ENCODE measurements around the gene SF3B5. TPM values are rescaled to one million over a fixed set of nuclear protein-coding genes. Genes with fewer than 3 reads are reported as not detected.
A peak's percentile ranks its signal among the peaks of the same experiment; 100 is the strongest.

The SF3B5 gene
- total and polyA plus RNA-seq, 2 of the 8 experiments (the other 6 are each of a cell fraction or from before 2014, with no cell fraction given): 195 to 588 TPM

- H3K4ac ChIP-seq (replicated peaks; ENCODE audit: insufficient read length, low read depth, low read length): no peak overlapping the region
- ChIA-PET POLR2A (ENCODE audit: partially characterized antibody) (no interaction called here), CTCF (ENCODE audit: partially characterized antibody) (no interaction called here)
- no peak overlapping the region for H2BK20ac ChIP-seq (ENCODE audit: low read length)
- H3K36me3 ChIP-seq (ENCODE audit: control insufficient read depth in 2 of 4, insufficient read depth in 4 of 4, low read length in 3 of 4): no peaks in the 10 kb centered on the region
- peaks cover 0 to 1% of the 10 kb centered on the region in 2 experiments for H4K20me1 ChIP-seq (replicated peaks in 1 of 2; ENCODE audit: control insufficient read depth in 1 of 2, insufficient read depth in 2 of 2, low read length in 2 of 2)
- no peak overlapping the region for H2AK5ac ChIP-seq (ENCODE audit: low read depth, low read length)
- no peaks in the 10 kb centered on the region for H3K27me3 ChIP-seq (replicated peaks in 1 of 4; ENCODE audit: control insufficient read depth in 3 of 4, extremely low read depth in 1 of 4, insufficient read depth in 3 of 4, low read length in 3 of 4)
- H2AFZ ChIP-seq (ENCODE audit: low read length): no peak overlapping the region
- H4K8ac ChIP-seq (ENCODE audit: extremely low read depth, insufficient read depth, low read length): no peak overlapping the region
- no peak overlapping the region for H2BK5ac ChIP-seq (ENCODE audit: low read depth, low read length)
- no peak overlapping the region for H3K14ac ChIP-seq (ENCODE audit: insufficient read length)
- H3K18ac ChIP-seq (ENCODE audit: extremely low read depth, low read length): no peak overlapping the region
- no peaks in the 10 kb centered on the region for H3K9me3 ChIP-seq (ENCODE audit: insufficient read depth in 2 of 2, low read depth in 1 of 2, low read length in 1 of 2)
- H3K4me2 ChIP-seq (ENCODE audit: insufficient read depth in 1 of 2, low read depth in 2 of 2, low read length in 2 of 2): no peak overlapping the region
- TF ChIP-seq SAP30 (IDR thresholded peaks at IDR 0.05; ENCODE audit: insufficient read depth, insufficient replicate concordance, low read length): no peak
- no peak for TF ChIP-seq KDM1A (IDR thresholded peaks at IDR 0.05; ENCODE audit: borderline replicate concordance, low read length)
- TF ChIP-seq CBX8 (IDR thresholded peaks at IDR 0.05; ENCODE audit: borderline replicate concordance, low read depth, low read length): no peak
- no peak for TF ChIP-seq CHD2 (IDR thresholded peaks at IDR 0.05; ENCODE audit: low read length)
- TF ChIP-seq BRCA1 (IDR thresholded peaks at IDR 0.05; ENCODE audit: low read depth, low read length): no peak
- TF ChIP-seq NANOG (IDR thresholded peaks at IDR 0.05; ENCODE audit: insufficient read depth, low read depth, low read length, poor library complexity, severe bottlenecking): no peak
- TF ChIP-seq NRF1 (IDR thresholded peaks at IDR 0.05; ENCODE audit: low read depth, low read length): no peak
- no peak for TF ChIP-seq RXRA (IDR thresholded peaks at IDR 0.05; ENCODE audit: insufficient read depth, low read depth, low read length)
- TF ChIP-seq POLR2A (IDR thresholded peaks at IDR 0.05; ENCODE audit: control extremely low read depth in 1 of 2, low read depth in 2 of 2, low read length in 2 of 2): no peak
- TF ChIP-seq, protein P1, sequence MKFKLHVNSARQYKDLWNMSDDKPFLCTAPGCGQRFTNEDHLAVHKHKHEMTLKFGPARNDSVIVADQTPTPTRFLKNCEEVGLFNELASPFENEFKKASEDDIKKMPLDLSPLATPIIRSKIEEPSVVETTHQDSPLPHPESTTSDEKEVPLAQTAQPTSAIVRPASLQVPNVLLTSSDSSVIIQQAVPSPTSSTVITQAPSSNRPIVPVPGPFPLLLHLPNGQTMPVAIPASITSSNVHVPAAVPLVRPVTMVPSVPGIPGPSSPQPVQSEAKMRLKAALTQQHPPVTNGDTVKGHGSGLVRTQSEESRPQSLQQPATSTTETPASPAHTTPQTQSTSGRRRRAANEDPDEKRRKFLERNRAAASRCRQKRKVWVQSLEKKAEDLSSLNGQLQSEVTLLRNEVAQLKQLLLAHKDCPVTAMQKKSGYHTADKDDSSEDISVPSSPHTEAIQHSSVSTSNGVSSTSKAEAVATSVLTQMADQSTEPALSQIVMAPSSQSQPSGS (IDR thresholded peaks at IDR 0.05; ENCODE audit: low read length): no peak
- no peak overlapping the region for H2BK12ac ChIP-seq (ENCODE audit: low read depth, low read length)
- no peak overlapping the region for H3K23ac ChIP-seq (ENCODE audit: insufficient read length)
- 86% methylated on average over 1 of the region's 1 CpG; no CpG with 5 or more reads in 1 of the 2 experiments for WGBS, 2 experiments (ENCODE audit: extremely low coverage in 1 of 2, insufficient coverage in 1 of 2, insufficient read length in 1 of 2, insufficient replicate concordance in 2 of 2, low coverage in 1 of 2, low lambda C conversion rate in 2 of 2, missing lambda C conversion rate in 1 of 2)
- no peak overlapping the region for H3K56ac ChIP-seq (replicated peaks; ENCODE audit: insufficient read length, low read depth, low read length)
- FAIRE-seq (peak; percentile 50), DNase-seq (ENCODE audit: low read depth in 1 of 2, low spot score in 2 of 2) (no peak)
- H3K79me2 ChIP-seq (ENCODE audit: control insufficient read depth in 1 of 2, insufficient read depth in 2 of 2, low read length in 2 of 2): no peaks in the 10 kb centered on the region
- H3K9ac ChIP-seq (replicated peaks in 1 of 4; ENCODE audit: extremely low read depth in 1 of 4, low read depth in 3 of 4, low read length in 3 of 4): no peak overlapping the region
- H2BK120ac ChIP-seq (replicated peaks; ENCODE audit: low read depth, low read length): no peak overlapping the region
- H4K5ac ChIP-seq (ENCODE audit: insufficient read length, low read depth, low read length): no peak overlapping the region
- H3K4me1 ChIP-seq (replicated peaks in 1 of 4; ENCODE audit: control insufficient read depth in 3 of 4, insufficient read depth in 4 of 4, low read length in 3 of 4): no peaks in the 10 kb centered on the region
- no peak overlapping the region for H3K4me3 ChIP-seq (ENCODE audit: extremely low read depth in 1 of 4, insufficient read depth in 2 of 4, low read depth in 3 of 4, low read length in 4 of 4)
- no peak overlapping the region for H4K91ac ChIP-seq (replicated peaks; ENCODE audit: insufficient read length, low read length)
- H3K79me1 ChIP-seq (ENCODE audit: low read depth, low read length): no peaks in the 10 kb centered on the region
- no peak overlapping the region for H3K27ac ChIP-seq (ENCODE audit: low read depth, low read length)
- H3K23me2 ChIP-seq (ENCODE audit: low read depth, low read length): no peaks in the 10 kb centered on the region
- no peak overlapping the region for H2BK15ac ChIP-seq (ENCODE audit: low read length)
These were observed 12.2 kb downstream of the SF3B5 start for GRCh38 chr6:144083172-144083571.
